GM23338 (cell line): ENCODE measurements around the gene ST8SIA1.

Experiments used
- CREB1 ChIP-seq: fragments of 250-450 bp; sonication (Bioruptor Pico); IDR thresholded peaks from 2 replicates; pipeline ENCODE4 v1.5.0; 2020; ENCODE audit warnings: low read depth, mild to moderate bottlenecking, moderate library complexity
- CTCF ChIP-seq, 2 experiments: fragments of 200-600 bp in 1 of 2; sonication (generic) in 1 of 2; conservative IDR thresholded peaks; 2 replicates each; pipeline versions ENCODE4 v1.5.1 to v1.6.1; 2016 to 2017; ENCODE audit warnings: antibody characterized with exemption in 2 of 2, low read depth in 2 of 2, mild to moderate bottlenecking in 2 of 2, moderate library complexity in 1 of 2
- ETS1 ChIP-seq: IDR thresholded peaks from 2 replicates; pipeline ENCODE4 v1.6.1; 2016; ENCODE audit warnings: antibody characterized with exemption
- EZH2 ChIP-seq: fragments of 200-600 bp; sonication (generic); IDR thresholded peaks from one replicate; pipeline ENCODE4 v1.8.0; 2017; ENCODE audit warnings: antibody characterized with exemption, mild to moderate bottlenecking, low read depth; ENCODE audit not compliant: unreplicated experiment
- EZH2phosphoT487 ChIP-seq: fragments of 200-600 bp; sonication (generic); IDR thresholded peaks from one replicate; pipeline ENCODE4 v1.8.1; 2018; ENCODE audit warnings: antibody characterized with exemption; ENCODE audit not compliant: unreplicated experiment
- JUNB ChIP-seq: IDR thresholded peaks from one replicate; pipeline ENCODE4 v1.6.1; 2016; ENCODE audit warnings: antibody characterized with exemption; ENCODE audit not compliant: unreplicated experiment
- NANOG ChIP-seq: IDR thresholded peaks from 2 replicates; pipeline ENCODE4 v1.6.1; 2016; ENCODE audit warnings: antibody characterized with exemption, borderline replicate concordance
- POLR2AphosphoS5 ChIP-seq: IDR thresholded peaks from 2 replicates; pipeline ENCODE4 v1.6.1; 2016; ENCODE audit warnings: antibody characterized with exemption, low read depth
- ZNF331 ChIP-seq: fragments of 250-450 bp; sonication (Bioruptor Pico); IDR thresholded peaks from 2 replicates; pipeline ENCODE4 v1.5.0; 2020; ENCODE audit warnings: low read depth, mild to moderate bottlenecking, moderate library complexity
- TF ChIP-seq, protein P1 (sequence below): fragments of 250-450 bp; sonication (Bioruptor Pico); IDR thresholded peaks from 2 replicates; pipeline ENCODE4 v1.5.0; 2020; ENCODE audit warnings: mild to moderate bottlenecking, moderate library complexity
- TF ChIP-seq, protein P2 (sequence below): IDR thresholded peaks from one replicate; pipeline ENCODE4 v1.6.1; 2018; ENCODE audit warnings: antibody characterized with exemption; ENCODE audit not compliant: unreplicated experiment

GRCh38 chr12:22248571-22249115 is 85.9 kb downstream of the ST8SIA1 start:
- TF ChIP-seq CTCF (conservative IDR thresholded peaks at IDR 0.05; ENCODE audit: low read depth in 2 of 2) (no peak), NANOG (no peak), EZH2phosphoT487 (no peak), EZH2 (no peak), ETS1 (no peak), ZNF331 (no peak), JUNB (no peak), POLR2AphosphoS5 (no peak), CREB1 (CRISPR knock-in tag) (no peak)
- TF ChIP-seq, protein P1, sequence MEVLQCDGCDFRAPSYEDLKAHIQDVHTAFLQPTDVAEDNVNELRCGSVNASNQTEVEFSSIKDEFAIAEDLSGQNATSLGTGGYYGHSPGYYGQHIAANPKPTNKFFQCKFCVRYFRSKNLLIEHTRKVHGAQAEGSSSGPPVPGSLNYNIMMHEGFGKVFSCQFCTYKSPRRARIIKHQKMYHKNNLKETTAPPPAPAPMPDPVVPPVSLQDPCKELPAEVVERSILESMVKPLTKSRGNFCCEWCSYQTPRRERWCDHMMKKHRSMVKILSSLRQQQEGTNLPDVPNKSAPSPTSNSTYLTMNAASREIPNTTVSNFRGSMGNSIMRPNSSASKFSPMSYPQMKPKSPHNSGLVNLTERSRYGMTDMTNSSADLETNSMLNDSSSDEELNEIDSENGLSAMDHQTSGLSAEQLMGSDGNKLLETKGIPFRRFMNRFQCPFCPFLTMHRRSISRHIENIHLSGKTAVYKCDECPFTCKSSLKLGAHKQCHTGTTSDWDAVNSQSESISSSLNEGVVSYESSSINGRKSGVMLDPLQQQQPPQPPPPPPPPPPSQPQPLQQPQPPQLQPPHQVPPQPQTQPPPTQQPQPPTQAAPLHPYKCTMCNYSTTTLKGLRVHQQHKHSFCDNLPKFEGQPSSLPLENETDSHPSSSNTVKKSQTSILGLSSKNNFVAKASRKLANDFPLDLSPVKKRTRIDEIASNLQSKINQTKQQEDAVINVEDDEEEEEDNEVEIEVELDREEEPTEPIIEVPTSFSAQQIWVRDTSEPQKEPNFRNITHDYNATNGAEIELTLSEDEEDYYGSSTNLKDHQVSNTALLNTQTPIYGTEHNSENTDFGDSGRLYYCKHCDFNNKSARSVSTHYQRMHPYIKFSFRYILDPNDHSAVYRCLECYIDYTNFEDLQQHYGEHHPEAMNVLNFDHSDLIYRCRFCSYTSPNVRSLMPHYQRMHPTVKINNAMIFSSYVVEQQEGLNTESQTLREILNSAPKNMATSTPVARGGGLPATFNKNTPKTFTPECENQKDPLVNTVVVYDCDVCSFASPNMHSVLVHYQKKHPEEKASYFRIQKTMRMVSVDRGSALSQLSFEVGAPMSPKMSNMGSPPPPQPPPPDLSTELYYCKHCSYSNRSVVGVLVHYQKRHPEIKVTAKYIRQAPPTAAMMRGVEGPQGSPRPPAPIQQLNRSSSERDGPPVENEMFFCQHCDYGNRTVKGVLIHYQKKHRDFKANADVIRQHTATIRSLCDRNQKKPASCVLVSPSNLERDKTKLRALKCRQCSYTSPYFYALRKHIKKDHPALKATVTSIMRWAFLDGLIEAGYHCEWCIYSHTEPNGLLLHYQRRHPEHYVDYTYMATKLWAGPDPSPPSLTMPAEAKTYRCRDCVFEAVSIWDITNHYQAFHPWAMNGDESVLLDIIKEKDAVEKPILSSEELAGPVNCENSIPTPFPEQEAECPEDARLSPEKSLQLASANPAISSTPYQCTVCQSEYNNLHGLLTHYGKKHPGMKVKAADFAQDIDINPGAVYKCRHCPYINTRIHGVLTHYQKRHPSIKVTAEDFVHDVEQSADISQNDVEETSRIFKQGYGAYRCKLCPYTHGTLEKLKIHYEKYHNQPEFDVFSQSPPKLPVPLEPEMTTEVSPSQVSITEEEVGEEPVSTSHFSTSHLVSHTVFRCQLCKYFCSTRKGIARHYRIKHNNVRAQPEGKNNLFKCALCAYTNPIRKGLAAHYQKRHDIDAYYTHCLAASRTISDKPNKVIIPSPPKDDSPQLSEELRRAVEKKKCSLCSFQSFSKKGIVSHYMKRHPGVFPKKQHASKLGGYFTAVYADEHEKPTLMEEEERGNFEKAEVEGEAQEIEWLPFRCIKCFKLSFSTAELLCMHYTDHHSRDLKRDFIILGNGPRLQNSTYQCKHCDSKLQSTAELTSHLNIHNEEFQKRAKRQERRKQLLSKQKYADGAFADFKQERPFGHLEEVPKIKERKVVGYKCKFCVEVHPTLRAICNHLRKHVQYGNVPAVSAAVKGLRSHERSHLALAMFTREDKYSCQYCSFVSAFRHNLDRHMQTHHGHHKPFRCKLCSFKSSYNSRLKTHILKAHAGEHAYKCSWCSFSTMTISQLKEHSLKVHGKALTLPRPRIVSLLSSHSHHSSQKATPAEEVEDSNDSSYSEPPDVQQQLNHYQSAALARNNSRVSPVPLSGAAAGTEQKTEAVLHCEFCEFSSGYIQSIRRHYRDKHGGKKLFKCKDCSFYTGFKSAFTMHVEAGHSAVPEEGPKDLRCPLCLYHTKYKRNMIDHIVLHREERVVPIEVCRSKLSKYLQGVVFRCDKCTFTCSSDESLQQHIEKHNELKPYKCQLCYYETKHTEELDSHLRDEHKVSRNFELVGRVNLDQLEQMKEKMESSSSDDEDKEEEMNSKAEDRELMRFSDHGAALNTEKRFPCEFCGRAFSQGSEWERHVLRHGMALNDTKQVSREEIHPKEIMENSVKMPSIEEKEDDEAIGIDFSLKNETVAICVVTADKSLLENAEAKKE = no peak
- TF ChIP-seq, protein P2, sequence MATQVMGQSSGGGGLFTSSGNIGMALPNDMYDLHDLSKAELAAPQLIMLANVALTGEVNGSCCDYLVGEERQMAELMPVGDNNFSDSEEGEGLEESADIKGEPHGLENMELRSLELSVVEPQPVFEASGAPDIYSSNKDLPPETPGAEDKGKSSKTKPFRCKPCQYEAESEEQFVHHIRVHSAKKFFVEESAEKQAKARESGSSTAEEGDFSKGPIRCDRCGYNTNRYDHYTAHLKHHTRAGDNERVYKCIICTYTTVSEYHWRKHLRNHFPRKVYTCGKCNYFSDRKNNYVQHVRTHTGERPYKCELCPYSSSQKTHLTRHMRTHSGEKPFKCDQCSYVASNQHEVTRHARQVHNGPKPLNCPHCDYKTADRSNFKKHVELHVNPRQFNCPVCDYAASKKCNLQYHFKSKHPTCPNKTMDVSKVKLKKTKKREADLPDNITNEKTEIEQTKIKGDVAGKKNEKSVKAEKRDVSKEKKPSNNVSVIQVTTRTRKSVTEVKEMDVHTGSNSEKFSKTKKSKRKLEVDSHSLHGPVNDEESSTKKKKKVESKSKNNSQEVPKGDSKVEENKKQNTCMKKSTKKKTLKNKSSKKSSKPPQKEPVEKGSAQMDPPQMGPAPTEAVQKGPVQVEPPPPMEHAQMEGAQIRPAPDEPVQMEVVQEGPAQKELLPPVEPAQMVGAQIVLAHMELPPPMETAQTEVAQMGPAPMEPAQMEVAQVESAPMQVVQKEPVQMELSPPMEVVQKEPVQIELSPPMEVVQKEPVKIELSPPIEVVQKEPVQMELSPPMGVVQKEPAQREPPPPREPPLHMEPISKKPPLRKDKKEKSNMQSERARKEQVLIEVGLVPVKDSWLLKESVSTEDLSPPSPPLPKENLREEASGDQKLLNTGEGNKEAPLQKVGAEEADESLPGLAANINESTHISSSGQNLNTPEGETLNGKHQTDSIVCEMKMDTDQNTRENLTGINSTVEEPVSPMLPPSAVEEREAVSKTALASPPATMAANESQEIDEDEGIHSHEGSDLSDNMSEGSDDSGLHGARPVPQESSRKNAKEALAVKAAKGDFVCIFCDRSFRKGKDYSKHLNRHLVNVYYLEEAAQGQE = no peak
